Measurements from ENCODE around the gene JMJD8. TPM values are rescaled to one million over a fixed set of nuclear protein-coding genes. Genes with fewer than 3 reads are reported as not detected.

JMJD8 gene
- total and polyA plus RNA-seq, 12 donors, result 50.8 to 137 (median 93.1) TPM

GRCh38 chr16:678209-678857, 5.8 kb downstream of the JMJD8 start:
- H3K36me3 ChIP-seq (replicated peaks in 1 of 2), result peaks cover 0 to 24% of the 10 kb centered on the region in 2 donors
- WGBS, 4 donors, result 49 to 82% (median 75%) methylated on average over 4 to 21 of the region's 21 CpGs
- H3K9me3 ChIP-seq (replicated peaks in 1 of 3), result no peaks in the 10 kb centered on the region
- intact Hi-C loops (cut with DNase I), result no loop called here
- peaks cover 31 to 41% of the 10 kb centered on the region in 2 donors for H3K4me1 ChIP-seq (replicated peaks in 1 of 2)
- DNase-seq, result no peak
- H3K4me3 ChIP-seq, result no peak overlapping the region
- TF ChIP-seq CTCF (IDR thresholded peaks at IDR 0.05) (no peak), POLR2A (IDR thresholded peaks at IDR 0.05) (no peak)
- H3K27me3 ChIP-seq, result no peaks in the 10 kb centered on the region
- H3K27ac ChIP-seq, result no peak overlapping the region

DNA sequence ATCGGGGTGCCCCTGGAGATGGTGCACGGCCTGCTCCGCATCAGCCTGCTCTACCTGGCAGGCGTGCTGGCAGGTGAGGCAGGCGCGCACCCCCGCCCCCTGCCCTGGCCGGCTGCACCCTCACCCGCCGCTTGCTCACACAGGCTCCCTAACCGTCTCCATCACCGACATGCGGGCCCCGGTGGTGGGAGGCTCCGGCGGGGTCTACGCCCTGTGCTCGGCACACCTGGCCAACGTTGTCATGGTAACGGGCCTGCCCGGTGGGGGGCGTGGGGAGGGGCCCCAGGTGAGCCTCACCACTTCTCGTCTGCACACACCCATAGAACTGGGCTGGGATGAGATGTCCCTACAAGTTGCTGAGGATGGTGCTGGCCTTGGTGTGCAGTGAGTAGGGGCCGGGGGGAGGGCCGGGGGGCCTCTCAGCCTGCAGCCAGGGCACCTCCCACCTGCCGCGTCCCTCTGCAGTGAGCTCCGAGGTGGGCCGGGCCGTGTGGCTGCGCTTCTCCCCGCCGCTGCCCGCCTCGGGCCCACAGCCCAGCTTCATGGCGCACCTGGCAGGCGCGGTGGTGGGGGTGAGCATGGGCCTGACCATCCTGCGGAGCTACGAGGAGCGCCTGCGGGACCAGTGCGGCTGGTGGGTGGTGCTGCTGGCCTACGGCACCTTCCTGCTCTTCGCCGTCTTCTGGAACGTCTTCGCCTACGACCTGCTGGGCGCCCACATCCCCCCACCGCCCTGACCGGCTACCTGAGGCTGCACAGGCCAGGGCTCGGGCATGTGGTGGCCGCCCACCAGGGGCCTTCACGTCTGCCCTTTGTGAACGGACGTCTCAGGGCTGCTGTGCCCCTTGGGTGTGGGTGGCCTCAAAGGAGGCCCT, 6.6 kb downstream of the JMJD8 start:
- intact Hi-C loops (cut with DNase I), result no loop called here
- Histone ChIP-seq H3K36me3 (replicated peaks in 1 of 2) (peaks cover 0 to 25% of the 10 kb centered on the region in 2 donors), H3K9me3 (replicated peaks in 1 of 3) (no peaks in the 10 kb centered on the region), H3K4me3 (no peak overlapping the region), H3K4me1 (replicated peaks in 1 of 2) (peaks cover 25 to 33% of the 10 kb centered on the region in 2 donors), H3K27ac (no peak overlapping the region), H3K27me3 (no peaks in the 10 kb centered on the region)
- no peak for DNase-seq
- TF ChIP-seq POLR2A (IDR thresholded peaks at IDR 0.05), result no peak
- WGBS, 4 donors, result 64 to 90% (median 76%) methylated on average over 10 to 57 of the region's 57 CpGs

DNA sequence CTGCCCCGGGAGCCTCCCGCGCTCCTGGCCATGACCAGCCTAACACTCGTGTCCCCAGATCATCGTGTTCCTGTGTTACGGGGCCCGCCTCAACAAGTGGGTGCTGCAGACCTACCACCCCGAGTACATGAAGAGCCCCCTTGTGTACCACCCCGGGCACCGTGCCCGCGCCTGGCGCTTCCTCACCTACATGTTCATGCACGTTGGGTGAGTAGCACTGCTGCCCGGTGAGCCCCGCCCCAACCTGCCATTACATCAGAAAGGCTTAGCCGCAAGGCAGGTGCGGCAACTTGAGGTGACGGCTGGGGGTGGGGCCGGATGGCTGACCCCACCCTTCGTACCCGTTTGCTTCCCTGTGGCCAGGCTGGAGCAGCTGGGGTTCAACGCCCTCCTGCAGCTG, 7.2 kb downstream of the JMJD8 start:
- H3K9me3 ChIP-seq (replicated peaks in 1 of 3), result no peaks in the 10 kb centered on the region
- H3K4me1 ChIP-seq (replicated peaks in 1 of 2), result peaks cover 25 to 26% of the 10 kb centered on the region in 2 donors
- 70 to 91% (median 77%) methylated on average over 4 to 23 of the region's 23 CpGs for WGBS, 4 donors
- no peaks in the 10 kb centered on the region for H3K27me3 ChIP-seq
- H3K27ac ChIP-seq, result no peak overlapping the region
- no peak for DNase-seq
- intact Hi-C loops (cut with DNase I), result no loop called here
- H3K4me3 ChIP-seq, result no peak overlapping the region
- H3K36me3 ChIP-seq (replicated peaks in 1 of 2), result peaks cover 0 to 25% of the 10 kb centered on the region in 2 donors
- no peak for TF ChIP-seq POLR2A (IDR thresholded peaks at IDR 0.05)
- no peak for TF ChIP-seq CTCF (IDR thresholded peaks at IDR 0.05)

- Histone ChIP-seq H3K36me3 (replicated peaks in 1 of 2) (peaks cover 0 to 25% of the 10 kb centered on the region in 2 donors), H3K4me3 (no peak overlapping the region), H3K27me3 (no peaks in the 10 kb centered on the region), H3K27ac (no peak overlapping the region), H3K4me1 (replicated peaks in 1 of 2) (peaks cover 23 to 24% of the 10 kb centered on the region in 2 donors), H3K9me3 (replicated peaks in 1 of 3) (no peaks in the 10 kb centered on the region)
- no peak for DNase-seq
- intact Hi-C loops (cut with DNase I), result no loop called here
- TF ChIP-seq POLR2A (IDR thresholded peaks at IDR 0.05) (no peak), CTCF (IDR thresholded peaks at IDR 0.05) (no peak)
- WGBS, 4 donors, result 89 to 93% (median 91%) methylated on average over 10 to 21 of the region's 21 CpGs
Measured at GRCh38 chr16:676565-676902, 7.6 kb downstream of the JMJD8 start.

All from adrenal gland (tissue), 12 donors.